BE2C (cell line): ENCODE measurements around the gene DHCR7.

ENCODE experiments used
- DNase-seq: peaks from one replicate; pipeline ENCODE4 v3.0.0-alpha.2; 2020
- H3K27me3 ChIP-seq: fragments of 250-450 bp; sonication (Bioruptor Pico); 2 replicates; pipeline ENCODE4 v1.5.1; 2020; ENCODE audit warnings: mild to moderate bottlenecking
- H3K36me3 ChIP-seq: fragments of 250-450 bp; sonication (Bioruptor Pico); 2 replicates; pipeline ENCODE4 v1.5.1; 2020; ENCODE audit warnings: mild to moderate bottlenecking
- H3K4me1 ChIP-seq: fragments of 250-450 bp; sonication (Bioruptor Pico); 2 replicates; pipeline ENCODE4 v1.5.1; 2020
- H3K4me3 ChIP-seq: 2 replicates; pipeline ENCODE4 v1.5.1; 2011; ENCODE audit warnings: low read depth, low read length
- H3K9me3 ChIP-seq: fragments of 250-450 bp; sonication (Bioruptor Pico); 2 replicates; pipeline ENCODE4 v1.5.1; 2020
- TF ChIP-seq, protein P1 (sequence below): IDR thresholded peaks from 2 replicates; pipeline ENCODE4 v1.5.1; 2012; ENCODE audit warnings: mild to moderate bottlenecking, low read depth, low read length

DHCR7 gene

DNA sequence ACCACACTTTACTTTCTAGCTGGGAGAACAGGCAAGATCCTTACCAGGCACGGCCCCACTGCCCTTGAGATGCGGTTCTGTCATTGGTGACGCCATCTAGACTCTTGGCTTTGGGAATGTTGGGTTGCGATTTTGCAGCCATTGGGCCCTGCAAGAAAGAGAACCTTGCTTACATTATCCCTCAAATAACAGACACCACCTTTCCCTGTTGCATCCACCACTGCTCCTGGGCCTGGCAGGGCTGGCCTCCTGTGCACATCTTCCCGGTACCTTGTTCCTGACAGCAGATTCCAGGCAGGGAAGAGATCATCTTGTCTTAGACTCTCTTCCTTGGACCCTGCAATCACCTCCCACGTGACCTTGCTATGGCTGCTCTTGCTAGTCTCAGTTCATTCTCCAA, 3.4 kb downstream of the DHCR7 start:
- TF ChIP-seq, protein P1, sequence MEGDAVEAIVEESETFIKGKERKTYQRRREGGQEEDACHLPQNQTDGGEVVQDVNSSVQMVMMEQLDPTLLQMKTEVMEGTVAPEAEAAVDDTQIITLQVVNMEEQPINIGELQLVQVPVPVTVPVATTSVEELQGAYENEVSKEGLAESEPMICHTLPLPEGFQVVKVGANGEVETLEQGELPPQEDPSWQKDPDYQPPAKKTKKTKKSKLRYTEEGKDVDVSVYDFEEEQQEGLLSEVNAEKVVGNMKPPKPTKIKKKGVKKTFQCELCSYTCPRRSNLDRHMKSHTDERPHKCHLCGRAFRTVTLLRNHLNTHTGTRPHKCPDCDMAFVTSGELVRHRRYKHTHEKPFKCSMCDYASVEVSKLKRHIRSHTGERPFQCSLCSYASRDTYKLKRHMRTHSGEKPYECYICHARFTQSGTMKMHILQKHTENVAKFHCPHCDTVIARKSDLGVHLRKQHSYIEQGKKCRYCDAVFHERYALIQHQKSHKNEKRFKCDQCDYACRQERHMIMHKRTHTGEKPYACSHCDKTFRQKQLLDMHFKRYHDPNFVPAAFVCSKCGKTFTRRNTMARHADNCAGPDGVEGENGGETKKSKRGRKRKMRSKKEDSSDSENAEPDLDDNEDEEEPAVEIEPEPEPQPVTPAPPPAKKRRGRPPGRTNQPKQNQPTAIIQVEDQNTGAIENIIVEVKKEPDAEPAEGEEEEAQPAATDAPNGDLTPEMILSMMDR: no peak
- Histone ChIP-seq H3K36me3 (peaks cover 50% of the 10 kb centered on the region), H3K4me1 (0 out of 2 replicates have a peak, but pooled peaks cover 4% of the 10 kb centered on the region), H3K9me3 (no peaks in the 10 kb centered on the region), H3K4me3 (no peak overlapping the region), H3K27me3 (no peaks in the 10 kb centered on the region)
- DNase-seq: no peak

DNA sequence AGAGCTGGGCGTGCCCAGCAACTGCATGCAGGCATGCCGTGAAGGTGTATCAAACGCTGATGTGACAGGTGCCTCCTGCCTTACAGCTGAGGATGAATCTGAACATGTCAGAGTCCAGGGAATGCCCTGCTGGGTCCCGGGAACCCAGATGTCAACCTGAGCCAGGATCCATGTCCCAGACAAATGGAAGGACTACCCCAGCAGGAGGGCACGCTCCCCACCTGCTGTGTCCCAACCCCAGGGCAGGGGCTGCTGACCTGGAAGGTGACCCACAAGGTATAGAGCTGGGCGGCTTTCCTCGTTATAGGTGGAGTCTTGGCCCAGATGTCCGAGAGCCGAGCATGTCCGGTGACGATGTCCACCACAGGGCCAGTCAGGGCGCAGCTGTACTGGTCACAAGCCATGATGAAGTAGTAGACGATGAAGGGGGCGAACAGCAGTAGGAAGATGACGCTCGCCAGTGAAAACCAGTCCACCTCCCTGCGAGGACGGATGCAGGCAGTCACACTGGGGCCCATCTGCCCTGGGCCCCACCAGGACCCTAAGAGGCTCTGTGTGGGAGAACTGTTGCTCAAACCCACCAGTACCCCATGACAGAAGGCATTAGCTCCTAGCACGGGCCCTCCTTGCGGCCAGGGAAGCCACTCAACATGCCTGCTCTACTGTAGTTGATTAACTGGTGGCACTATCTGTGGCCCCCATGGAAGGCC, 4.3 kb downstream of the DHCR7 start:
- Histone ChIP-seq H3K4me3 (no peak overlapping the region), H3K9me3 (no peaks in the 10 kb centered on the region), H3K36me3 (peaks cover 53% of the 10 kb centered on the region), H3K27me3 (no peaks in the 10 kb centered on the region), H3K4me1 (0 out of 2 replicates have a peak, but pooled peaks cover 4% of the 10 kb centered on the region)
- DNase-seq: no peak
- TF ChIP-seq, protein P1: no peak

DNA sequence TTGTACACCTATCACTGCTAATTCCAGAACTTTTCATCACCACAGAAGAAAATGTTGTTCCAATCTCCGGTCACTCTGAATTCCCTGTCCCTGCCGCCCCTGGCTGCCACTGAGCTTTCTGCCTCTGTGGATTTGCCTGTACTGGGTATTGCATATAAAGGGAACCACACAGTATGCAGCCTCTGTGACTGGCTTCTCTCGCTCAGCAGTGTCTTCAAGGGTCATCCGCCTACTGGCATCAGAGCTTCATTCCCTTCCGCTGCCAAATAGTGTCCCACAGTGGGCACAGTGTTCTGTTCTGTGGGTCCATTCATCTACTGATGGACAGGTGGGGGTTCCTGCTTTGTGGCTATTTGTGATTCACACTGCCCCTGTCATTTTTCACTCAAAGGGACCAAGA, 5.3 kb downstream of the DHCR7 start:
- Histone ChIP-seq H3K36me3 (peaks cover 59% of the 10 kb centered on the region), H3K4me3 (no peak overlapping the region), H3K4me1 (0 out of 2 replicates have a peak, but pooled peaks cover 4% of the 10 kb centered on the region), H3K9me3 (no peaks in the 10 kb centered on the region), H3K27me3 (no peaks in the 10 kb centered on the region)
- TF ChIP-seq, protein P1: no peak
- no peak for DNase-seq

DNA sequence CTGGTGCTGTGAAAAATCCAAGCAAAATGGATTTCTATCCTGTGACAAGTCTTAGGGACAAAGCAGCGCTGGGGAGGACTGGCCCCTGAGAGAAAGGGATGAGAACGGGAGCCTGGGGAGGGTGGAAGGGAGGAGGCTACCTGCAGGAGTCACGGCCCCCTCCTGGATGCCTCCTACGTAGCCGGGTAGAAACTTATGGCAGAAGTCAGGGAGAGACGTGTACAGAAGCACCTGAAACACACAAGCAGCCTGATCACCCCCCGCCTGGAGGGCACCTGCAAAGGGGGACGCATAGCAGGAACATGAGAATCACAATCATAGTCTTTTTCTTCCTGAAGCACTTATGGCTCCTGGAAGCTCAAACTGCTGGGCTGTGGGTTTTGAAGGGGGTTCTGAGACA, 6.1 kb downstream of the DHCR7 start:
- no peaks in the 10 kb centered on the region for H3K27me3 ChIP-seq
- no peak for DNase-seq
- H3K4me1 ChIP-seq: no peaks in the 10 kb centered on the region
- no peaks in the 10 kb centered on the region for H3K9me3 ChIP-seq
- peaks cover 59% of the 10 kb centered on the region for H3K36me3 ChIP-seq
- no peak overlapping the region for H3K4me3 ChIP-seq
- TF ChIP-seq, protein P1: no peak

DNA sequence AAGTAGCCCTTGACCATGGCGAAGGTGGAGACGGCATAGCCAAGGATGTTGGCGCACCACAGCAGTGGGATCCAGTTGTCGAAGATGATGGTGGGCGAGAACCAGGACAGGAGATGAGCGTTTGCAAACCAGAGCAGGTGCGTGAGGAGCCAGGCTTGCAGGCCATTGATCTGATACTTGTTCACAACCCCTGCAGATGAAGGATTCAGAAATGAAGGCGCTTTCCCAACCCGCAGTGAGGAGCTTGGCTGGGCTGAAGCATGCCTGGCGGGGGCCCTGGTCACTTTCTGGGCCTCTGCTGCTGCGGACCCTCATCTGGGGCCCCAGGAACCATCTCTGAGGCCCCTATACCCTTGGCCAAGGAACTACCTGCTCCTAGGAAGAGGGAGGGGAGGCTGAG, 6.9 kb downstream of the DHCR7 start:
- DNase-seq: no peak
- Histone ChIP-seq H3K9me3 (no peaks in the 10 kb centered on the region), H3K4me3 (no peak overlapping the region), H3K36me3 (peaks cover 52% of the 10 kb centered on the region), H3K4me1 (no peaks in the 10 kb centered on the region), H3K27me3 (no peaks in the 10 kb centered on the region)
- TF ChIP-seq, protein P1: no peak

DNA sequence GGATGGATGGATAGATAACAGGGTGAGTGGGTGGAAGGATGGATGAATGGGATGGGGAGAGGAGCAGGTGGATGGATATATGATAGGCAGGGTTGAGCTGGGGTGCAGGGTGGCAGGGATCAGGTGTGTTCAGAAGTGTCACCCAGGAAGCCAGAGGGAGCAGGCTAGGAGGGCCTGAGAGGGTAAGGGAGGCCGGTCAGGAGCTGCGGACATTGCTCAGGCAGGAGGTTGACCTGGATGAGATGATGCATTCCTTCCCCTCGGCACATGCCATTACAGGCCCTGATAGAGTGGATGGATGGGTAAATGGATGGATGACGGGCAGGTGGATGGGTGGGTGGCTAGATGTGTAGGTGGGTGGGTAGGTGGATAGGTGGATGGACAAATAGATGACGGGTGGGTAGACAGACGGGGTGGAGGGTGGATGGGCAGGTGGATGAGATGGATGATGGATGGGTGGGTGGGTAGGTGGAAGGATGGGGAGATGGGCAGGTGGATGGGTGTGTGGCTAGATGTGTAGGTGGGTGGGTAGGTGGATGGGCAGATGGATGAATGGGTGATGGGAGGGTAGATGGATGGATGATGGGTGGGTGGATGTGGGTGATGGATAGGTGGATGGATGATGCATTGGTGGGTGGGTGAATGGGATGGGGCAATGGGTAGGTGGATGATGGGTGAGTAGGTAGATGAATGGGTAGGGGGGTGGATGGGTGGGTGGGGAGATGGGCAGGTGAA, 8.0 kb downstream of the DHCR7 start:
- DNase-seq: no peak
- TF ChIP-seq, protein P1: no peak
- H3K4me3 ChIP-seq: no peak overlapping the region
- H3K4me1 ChIP-seq: no peaks in the 10 kb centered on the region
- H3K36me3 ChIP-seq: peaks cover 44% of the 10 kb centered on the region
- H3K27me3 ChIP-seq: no peaks in the 10 kb centered on the region
- no peaks in the 10 kb centered on the region for H3K9me3 ChIP-seq
